H1 (cell line): Measurements from ENCODE around the gene ABCG5. TPM values are rescaled to one million over a fixed set of nuclear protein-coding genes. Genes with fewer than 3 reads are reported as not detected.

Source experiments
- PHF8 ChIP-seq: fragments of 200-600 bp; sonication (generic); conservative IDR thresholded peaks from 2 replicates; pipeline ENCODE4 v1.7.1; 2012; ENCODE audit warnings: low read depth, mild to moderate bottlenecking, inconsistent platforms, low read length, moderate library complexity
- polyA plus RNA-seq, 7 experiments: library from polyadenylated mRNA; depleted of rRNA in 3 of 7; stranded (reverse) in 5 of 7; unstranded in 2 of 7; fragments of >200 nt in 5 of 7; fragments of 200-250 nt in 2 of 7; gene quantifications; 1 replicate in 5 of 7; 2 replicates in 1 of 7; 4 replicates in 1 of 7; pipeline versions ENCODE4 v1.2.1 to v1.2.3, GENCODE V29; 2011 to 2013; ENCODE audit warnings: missing spikeins in 2 of 7, mixed read lengths in 2 of 7
- total RNA-seq: library from RNA; stranded (reverse); fragmentation: NEBNext Ultra II Directional; extraction: Animal tissue kit (Norgen Biotek cat#: 25700); gene quantifications from 2 replicates; pipeline ENCODE4 v1.2.1, GENCODE V29; 2021

ABCG5 gene
- total and polyA plus RNA-seq, 2 of the 8 experiments (the other 6 are each of a cell fraction or from before 2014, with no cell fraction given) = not detected

DNA sequence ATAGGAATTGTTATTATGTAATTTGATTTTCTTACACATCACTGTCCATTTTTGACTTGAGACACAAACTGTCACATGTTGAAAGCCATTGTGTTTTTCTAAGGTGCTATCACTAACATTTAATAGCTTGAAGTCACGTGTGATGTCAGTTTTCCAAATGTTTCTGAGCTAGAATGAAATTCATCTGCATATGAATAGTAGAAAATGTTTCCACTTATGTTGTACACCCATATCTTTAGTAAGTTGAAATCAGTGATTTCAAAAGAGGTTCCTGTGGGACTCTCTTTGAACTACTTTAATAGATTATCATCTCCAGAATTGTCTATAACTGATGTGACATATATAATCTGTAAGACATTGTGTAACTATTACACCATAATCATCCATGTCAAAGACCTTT is 27.8 kb downstream of the ABCG5 start (continued):
- no peak for TF ChIP-seq PHF8
- TF ChIP-seq, all 59 proteins: peak for 0
